GM19240 (cell line): Measurements from ENCODE around the gene PSG1.
"Not testable (repeated sequence)": the region's sequence is repeated elsewhere in the genome, so short reads cannot be mapped to it uniquely, and the experiment has no call there.

ENCODE experiments used
- DNase-seq: peaks from one replicate; pipeline ENCODE4 v3.0.0; 2011; ENCODE audit warnings: low spot score; ENCODE audit not compliant: insufficient read length

The PSG1 gene

GRCh38 chr19:42821306-42821977, 58.1 kb downstream of the PSG1 start:
- not testable (repeated sequence) for DNase-seq

GRCh38 chr19:42819960-42820650, 59.4 kb downstream of the PSG1 start:
- DNase-seq = not testable (repeated sequence)

- no peak for DNase-seq
Measured at GRCh38 chr19:42816894-42817293, 62.6 kb downstream of the PSG1 start.
